ENCODE data around the gene PUS3.
A peak's percentile ranks its signal among the peaks of the same experiment; 100 is the strongest.

The PUS3 gene, protein sequence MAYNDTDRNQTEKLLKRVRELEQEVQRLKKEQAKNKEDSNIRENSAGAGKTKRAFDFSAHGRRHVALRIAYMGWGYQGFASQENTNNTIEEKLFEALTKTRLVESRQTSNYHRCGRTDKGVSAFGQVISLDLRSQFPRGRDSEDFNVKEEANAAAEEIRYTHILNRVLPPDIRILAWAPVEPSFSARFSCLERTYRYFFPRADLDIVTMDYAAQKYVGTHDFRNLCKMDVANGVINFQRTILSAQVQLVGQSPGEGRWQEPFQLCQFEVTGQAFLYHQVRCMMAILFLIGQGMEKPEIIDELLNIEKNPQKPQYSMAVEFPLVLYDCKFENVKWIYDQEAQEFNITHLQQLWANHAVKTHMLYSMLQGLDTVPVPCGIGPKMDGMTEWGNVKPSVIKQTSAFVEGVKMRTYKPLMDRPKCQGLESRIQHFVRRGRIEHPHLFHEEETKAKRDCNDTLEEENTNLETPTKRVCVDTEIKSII

DNA sequence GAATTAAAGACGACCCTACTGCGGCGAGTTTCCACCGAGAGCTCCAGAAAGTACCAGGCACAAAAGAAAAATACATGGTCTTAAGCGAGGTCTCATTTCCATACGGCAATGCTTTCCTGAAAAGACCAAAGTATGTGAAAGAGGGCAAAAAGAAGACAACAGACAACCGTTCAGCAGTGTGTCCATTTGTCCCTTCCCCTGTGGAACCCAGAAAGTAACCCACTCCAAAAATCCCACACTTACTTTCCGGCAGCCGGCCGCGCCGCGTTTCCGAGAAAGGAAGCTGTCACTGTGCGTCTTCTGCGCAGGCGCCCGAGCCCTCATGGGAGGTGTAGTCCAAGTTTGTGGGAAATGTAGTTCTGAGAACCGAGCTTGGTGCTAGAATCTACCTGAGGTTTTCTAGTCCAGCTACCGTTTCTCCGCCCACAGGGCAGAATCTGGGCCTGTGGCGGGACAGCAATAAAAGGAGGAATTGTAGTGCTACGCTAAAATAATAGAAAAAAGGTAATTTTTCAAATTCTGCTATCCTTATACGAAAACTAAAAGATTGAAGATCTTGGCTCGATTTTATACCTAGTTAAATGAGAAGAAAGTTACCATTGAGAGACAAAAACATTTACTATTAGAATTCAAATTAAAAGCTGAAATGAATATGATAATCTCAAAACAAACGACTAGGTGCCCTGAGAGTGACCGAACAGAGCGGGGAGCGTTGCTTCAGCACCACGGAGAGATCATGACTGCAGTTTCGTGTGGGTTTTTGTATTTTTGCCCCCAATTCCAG is at the start of gene PUS3:
Gene PUS3, minus strand, starts transcription at position 280 of the 784 bp plus-strand sequence. CDS start 6,922 bp downstream, outside the sequence.
- peak; percentile 71 to 75 for DNase-seq (ENCODE audit: low read depth in 2 of 2)

DNA sequence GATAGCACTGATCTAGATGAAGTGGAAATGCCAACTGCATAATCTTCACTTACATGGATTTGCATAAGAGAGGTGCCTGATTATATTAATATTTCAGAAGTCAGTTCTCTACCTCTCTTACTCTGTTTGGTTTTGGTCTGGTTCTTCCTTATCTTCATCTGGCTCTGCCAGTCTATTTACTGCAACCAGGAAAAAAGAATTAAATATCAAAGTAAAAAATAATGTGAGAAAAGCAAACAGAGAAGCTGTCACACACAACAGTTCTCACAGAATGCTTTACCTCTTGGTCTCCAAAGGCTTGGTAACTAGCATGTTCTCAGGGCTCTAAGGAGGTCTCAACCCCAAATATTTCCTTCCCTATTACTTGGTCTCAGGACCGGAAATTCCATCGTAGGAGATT is 49.6 kb upstream of the PUS3 start:
- no peak for DNase-seq (ENCODE audit: low read depth in 2 of 2)

DNA sequence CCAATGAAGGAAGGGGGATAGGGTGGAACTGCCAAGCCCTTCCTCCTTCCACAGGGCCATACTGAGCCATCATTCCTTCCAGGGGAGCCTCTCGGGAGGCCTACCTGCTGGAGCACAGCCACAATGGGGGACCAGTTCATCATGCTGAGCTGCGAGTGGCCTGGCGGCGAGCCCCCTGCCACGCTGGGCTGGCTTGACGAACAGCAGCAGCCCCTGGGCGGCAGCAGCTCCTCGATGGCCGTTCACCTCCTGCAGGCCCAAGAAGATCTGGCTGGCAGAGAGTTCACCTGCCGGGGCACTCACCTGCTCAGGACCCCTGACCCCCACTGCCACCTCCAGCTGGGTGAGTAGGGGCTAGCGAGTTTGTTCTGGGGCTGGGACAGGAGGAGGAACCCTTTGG is 48.7 kb upstream of the PUS3 start:
- no peak for DNase-seq (ENCODE audit: low read depth in 2 of 2)

DNA sequence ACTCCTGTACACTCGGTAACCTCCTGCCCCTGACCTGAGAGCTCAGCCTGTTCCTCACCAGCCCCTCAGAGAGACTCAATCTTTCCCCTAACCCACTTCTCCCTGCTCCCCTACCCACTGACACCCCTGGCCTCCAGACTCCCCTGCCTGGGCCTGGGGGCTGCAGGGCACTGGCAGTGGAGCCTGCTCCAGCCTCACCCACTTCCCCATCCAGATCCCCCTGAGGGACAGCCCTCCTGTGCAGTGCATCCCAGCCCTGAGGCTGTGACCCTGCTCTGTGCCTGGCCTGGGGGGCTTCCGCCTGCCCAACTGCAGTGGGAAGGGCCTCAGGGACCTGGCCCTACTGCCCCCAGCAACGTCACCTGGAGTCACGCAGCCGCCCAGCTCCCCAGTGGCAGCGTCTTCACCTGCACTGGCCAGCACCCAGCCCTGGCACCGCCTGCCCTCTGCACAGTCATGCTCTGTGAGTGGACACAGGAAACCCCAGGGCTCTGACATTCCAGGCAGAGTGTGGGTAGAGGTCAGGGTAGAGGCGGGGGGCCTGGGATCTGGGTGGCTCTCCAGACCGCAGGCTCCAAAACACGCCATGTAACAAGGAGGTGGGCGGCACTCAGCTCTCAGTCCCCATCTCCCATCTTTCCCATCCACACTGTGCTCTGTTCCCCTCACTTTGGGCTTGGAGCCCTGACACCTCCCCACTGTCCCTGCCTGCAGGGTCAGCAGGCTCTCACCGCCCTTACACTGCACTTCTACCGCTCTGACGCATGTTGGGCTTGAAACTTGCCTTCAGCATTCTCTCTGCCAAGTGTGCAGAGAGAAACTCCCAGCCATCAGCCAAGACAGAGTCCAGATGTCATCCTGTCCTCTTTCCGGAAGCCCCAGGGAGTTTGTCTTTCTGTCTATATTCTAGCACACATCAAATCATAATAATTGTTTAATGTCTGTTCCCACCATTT is 48.0 kb upstream of the PUS3 start:
- DNase-seq (ENCODE audit: low read depth in 2 of 2) = no peak

DNA sequence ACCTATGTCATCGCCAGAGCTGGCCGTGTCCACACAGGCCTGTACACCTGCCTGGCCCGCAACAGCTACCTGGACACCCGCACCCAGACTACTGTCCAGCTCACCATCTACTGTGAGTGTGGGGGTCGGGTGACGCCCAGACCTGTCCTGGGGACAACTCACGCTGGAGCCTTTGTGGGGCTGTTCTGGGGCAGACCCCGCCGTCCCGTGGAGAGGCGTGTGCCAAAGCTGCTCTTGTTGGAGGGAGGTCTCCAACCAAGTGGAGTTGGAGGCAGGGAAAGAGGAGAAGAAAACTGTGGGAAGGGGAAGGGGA is 47.1 kb upstream of the PUS3 start:
- no peak for DNase-seq (ENCODE audit: low read depth in 2 of 2)

DNA sequence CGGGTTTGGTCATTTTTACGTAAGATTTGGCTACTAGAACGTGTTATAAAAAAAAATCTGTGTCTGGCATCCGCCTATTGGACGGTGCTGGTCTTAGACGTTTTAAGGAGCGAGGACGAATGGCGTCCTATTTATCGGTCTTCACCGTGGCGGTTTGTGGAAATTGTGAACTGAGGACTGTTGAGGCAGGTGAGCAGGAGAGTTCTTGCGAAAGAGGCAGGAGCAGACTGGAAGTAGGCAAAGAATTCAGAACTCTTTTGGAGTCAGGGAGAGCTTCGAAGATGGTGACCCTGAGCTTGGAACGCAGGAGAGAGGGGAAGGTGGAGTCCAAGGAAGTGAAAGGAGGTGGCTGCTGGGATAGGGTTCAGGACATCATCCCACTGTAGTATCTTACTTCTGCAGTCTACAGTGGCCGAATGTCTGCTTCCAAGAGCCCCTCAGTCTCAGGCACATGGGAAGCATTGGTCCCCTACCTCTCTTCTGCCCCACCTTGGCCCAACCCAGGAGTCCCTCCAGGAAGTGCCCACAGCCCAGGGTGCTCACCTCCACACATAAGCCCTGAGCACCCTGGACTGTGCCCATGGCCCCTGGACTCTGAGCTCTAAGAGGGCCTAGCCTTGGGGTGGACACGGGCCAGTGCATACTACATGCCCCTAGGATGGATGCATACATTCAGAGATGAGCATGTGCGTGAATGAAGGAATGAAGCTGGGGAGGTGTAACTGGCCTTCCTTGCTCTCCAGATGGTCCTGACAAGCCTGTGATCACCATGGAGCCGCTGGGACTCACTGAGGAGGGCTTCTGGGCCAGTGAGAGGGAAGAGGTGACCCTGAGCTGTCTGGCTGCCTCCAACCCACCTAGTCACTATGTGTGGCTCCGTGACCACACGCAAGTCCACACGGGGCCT is 46.5 kb upstream of the PUS3 start:
- no peak for DNase-seq (ENCODE audit: low read depth in 2 of 2)

DNA sequence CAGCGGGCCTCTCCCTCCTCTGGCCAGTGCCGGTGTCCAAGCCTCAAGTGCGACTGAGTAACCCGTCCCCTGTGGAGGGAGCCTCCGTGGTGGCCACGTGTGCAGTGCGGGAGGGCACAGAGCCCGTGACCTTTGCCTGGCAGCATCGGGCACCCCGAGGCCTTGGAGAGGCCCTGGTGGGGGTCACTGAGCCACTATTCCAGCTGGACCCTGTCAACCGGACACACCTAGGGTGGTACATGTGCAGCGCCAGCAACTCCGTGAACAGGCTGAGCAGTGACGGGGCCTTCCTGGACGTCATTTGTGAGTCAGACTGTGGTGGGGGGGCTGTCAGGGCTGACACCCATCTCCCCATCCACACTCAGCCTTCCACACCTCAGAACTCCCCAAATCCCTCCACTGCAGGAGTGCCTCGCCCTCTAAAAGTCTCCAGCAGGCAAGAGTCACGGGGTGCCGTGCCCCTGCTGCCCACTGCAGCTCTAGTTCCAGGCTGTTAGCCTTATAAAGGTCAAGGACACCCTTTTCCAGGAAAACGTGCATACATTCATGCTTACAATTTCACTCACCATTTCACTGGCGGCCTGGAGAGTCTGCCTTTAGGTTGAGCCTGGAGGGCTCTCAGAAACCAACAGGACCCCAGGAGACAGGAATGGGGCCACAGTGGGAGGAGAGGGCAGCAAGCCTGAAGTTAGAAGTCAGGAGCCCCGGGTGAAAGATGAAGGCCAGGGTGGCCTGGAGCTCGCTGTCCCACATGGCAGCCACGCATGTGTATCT is 45.5 kb upstream of the PUS3 start:
- no peak for DNase-seq (ENCODE audit: low read depth in 2 of 2)

DNA sequence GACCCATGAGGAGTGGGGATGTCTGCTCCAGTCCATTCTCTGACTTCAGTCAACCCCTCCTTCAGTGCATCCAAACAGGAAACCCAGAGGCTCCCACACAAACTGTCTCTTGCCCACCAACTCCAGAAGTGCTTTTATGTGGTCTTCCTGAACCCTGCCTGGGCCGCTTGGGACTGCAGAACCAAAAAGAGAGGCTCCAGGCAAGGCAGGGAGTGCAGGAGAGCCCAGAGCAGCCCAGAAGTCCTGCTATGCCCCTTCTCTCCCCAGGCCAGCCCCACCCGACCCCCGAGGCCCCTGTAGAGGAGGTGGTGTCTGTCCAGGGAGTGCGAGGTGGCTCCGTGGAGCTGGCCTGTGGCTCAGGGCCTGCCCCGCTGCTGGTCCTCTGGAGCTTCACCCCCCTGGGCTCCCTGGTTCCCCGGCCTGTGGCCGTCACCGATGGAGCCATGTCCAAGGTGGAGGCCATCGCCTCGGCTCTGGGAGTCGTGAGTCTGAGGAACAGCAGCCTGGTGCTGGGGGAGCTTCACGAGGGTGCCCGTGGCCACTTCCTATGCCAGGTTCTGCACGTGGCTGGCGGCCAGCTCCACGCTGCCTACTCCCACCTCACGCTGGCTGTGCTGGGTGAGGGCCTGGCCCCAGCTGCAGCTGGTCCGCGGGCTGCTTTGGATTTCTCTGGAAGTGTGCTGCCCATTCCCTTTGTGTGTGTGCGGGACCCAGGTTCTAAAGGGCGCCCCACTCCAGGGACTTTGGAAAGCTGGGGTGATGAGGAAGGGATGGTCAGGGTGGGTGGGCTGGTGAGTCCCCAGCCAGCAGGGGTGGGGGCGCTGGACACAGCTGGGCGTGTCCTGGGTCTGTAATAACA is 44.6 kb upstream of the PUS3 start:
- DNase-seq (ENCODE audit: low read depth in 2 of 2) = no peak

DNA sequence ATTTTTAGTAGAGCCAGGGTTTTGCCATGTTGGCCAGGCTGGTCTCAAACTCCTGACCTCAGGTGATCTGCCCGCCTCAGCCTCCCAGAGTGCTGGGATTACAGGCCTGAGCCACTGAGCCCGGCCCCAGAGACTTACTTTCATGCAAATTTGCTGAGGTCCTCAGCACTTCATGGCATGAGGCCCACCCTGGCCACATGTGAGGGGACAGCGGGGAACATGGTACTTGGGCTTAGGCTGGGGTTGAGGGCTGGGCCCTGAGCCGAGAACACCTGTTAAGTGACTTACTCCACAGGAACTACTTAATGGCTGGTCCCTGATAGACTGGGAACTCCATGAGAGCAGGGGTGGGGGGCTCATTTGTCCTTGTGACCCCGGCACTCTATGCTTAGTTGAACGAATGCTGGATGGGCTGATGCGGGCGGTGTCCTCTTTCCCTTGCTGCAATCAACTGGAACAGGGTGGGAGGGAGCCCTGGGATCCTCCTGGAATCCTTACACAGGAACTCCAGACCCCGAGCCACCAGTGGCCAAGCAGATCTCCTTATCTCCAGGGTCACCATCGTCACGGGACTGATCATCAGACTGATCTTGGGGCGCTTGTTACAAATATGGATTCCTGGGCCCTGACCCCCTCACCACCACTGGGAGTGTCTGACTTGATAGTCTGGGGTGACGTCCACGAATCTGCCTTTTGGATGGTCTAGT is 43.9 kb upstream of the PUS3 start:
- no peak for DNase-seq (ENCODE audit: low read depth in 2 of 2)

DNA sequence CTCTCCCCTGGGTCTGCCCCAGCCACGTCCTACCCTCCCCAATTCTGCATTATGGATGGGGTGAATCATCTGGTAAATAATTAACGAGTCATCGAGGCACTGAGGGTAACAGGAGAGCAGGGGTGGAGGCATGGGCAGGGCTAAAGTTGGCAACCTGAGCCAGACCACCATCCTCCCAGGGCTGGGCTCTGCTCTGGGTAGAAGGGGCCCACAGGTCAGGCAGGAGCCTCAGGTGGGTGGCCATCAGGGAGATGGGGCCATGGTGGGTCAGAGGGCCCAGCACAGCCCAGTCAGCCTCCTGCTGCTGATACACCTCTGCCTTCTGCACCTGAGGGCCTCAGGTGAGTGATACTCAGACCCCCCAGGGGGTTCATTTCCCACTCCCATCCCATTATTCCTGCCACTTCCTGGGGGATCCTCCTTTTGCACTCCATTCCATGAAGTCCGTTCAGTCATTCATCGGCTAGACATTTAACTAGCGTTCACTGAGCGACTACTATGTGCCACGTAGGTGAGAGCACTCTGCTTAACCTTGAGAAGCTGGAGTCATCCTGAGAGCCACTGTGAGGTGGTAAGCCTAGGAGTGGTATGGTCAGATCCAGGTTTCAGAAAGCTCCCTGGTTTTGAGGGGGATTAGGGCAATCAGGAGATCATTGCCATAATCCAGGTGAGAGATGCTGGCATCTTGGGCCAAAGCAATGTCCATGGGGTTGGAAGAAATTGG is 43.0 kb upstream of the PUS3 start, which contains the start of gene VSIG10L2:
Gene VSIG10L2, plus strand, starts transcription at position 248 of the 724 bp plus-strand sequence. Its CDS starts 12 bp downstream, at position 260.
- no peak for DNase-seq (ENCODE audit: low read depth in 2 of 2)

DNA sequence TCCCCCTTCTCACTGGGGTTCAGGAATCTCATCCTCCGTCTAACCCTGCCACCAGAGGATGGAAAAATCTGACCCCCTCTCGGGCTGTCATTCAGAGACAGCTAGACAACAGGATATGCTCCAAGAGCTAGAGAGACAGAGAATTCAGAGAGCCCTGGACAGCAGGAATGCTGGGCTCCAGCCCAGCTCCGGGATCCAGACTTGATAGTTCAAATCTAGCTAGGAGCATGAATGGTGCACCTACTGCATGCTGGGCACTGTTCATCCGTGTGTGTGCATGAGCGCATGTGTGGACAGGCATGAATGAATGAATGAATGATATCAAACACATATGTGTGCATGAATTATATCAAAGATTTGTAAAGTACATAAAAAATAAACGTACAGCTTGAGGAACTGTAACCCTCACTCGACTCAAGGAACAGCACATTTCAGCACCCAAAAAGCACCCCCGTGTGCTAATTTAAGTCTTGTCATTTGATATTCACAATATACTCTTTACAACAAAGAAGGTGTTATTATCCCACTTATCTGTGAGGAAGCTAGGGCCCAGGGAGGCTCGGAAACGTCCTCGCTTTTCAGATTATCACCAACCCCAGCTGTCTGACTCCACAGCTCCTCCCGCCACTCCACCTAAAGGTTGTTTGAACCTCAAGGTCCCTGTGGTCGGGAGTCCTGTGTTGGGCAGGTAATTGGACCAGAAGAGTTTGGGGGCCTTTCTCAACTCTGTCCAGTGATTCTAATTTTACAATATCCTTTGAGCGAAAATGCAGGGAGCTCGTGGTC is 42.2 kb upstream of the PUS3 start:
- DNase-seq (ENCODE audit: low read depth in 2 of 2) = no peak

DNA sequence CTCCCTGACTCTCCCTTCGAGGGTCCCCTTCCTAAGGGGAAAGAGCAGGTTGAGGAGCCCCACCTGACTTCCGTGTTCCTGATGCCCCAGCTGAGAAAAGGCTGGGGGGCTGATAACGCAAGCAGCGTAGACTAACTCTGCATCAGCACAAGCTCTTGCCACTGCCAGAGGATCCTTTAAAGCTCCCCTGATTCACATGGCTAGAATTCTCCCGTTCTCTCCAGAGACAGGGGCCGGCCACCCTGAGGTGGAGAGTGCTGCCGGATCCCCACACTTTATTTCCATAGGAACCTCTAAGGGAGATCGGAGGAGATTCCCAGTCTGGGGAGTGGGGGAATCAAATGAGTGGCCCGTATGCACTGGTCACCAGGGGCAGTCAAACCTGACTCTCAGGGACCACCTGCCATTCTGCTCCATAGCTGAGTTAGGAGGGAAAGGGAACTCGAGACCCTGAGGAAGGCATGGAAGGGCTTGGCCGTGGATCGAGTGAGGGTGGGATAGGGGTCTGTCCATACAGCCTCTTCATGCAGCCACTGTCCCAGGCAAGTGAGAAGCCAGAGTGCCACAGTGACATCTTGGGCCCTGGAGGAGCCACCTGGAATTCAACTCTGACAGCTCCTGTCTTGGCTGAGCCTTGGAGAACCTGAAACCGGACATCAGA is 41.5 kb upstream of the PUS3 start:
- no peak for DNase-seq (ENCODE audit: low read depth in 2 of 2)

DNA sequence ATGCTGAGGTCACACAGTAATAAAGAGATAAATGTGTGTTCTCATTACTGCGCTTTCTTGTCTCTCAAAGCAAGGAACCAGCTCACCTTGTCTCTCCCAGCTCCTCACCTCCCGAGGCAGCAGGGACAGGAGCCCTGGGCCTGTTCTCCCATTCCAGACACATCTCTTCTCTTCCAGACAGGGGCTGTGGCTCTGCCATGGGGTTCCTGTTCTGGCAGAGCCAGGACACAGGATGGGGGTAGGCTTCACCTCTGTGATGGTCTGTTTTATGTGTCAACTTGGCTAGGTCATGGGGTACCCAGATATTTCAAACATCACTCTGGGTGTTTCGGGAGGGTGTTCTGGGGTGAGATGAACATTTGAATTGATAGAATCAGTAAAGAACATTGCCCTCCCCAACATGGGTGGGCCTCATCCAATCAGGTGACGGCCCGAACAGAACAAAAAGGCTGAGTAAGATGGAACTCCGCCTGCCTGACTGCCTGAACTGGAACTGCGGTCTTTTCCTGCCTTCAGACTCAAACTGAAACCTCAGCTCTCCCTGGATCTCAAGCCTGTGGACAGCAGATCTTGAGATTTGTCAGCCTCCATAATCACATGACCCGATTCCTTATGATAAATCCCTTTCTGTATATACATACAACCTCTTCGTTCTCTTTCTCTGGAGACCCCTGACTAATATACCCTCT is 40.8 kb upstream of the PUS3 start:
- DNase-seq (ENCODE audit: low read depth in 2 of 2) = no peak

DNA sequence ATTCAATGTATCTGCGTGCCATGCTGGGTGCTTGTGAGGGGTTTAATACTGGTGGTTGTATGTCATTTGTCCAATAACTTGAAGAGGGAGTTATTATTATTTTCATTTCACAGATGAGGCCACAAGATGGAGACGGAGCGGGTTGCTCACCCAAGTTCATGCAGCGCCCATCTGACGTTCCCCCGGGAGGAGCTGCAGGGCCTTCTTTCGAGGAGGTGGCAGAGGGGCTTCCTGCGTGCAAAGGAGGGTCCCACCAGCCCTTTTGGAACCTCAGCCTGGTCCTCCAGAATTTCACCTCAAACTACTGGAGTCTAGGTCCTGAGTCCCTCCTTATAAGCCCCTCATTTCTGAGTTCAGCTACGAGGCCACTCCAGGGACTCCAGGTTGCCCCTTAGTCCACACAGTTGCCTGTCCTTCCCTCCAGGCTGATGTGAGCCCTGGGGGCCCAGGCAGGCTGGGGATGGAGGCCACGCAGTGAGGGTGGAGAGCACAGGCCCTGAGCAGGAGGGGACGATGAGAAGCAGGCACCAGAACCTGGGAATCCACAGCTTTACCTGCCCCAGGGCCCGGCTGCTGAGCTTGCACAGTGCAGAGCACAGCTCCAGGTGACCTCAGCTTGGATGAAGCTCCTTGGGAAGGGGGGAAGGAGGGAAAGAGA is 39.9 kb upstream of the PUS3 start:
- DNase-seq (ENCODE audit: low read depth in 2 of 2) = no peak
